GM12878 (cell line): ENCODE results near the gene PRDM16. TPM values are rescaled to one million over a fixed set of nuclear protein-coding genes. Genes with fewer than 3 reads are reported as not detected.

Source experiments
- ATAC-seq: fragments of 200-7000 bp; cut with Tn5 transposase; 3 replicates; pipeline ENCODE4 v1.9.1; 2020; ENCODE audit warnings: mild to moderate bottlenecking, moderate library complexity
- BruUV-seq: library from RNA; stranded (reverse); fragments of 400-500 nt; replicated peaks from 2 replicates; lab custom pipeline; 2021; lab: Mats Ljungman, UMichigan
- CTCF ChIA-PET: fragments of 300-600 bp; sonication (Branson Sonifier 250); formaldehyde crosslinking; extraction: SDS; loops from one replicate; lab custom pipeline; 2021; ENCODE audit warnings: inconsistent platforms; lab: Yijun Ruan, JAX
- POLR2A ChIA-PET: fragments of 350-600 bp; formaldehyde crosslinking; extraction: SDS; loops from one replicate; lab custom pipeline; 2021; ENCODE audit warnings: inconsistent platforms; lab: Charles Lee
- RAD21 ChIA-PET: fragments of 300-600 bp; sonication (Branson Sonifier 250); formaldehyde crosslinking; loops from one replicate; lab custom pipeline; 2023; ENCODE audit warnings: antibody characterized with exemption; ENCODE audit not compliant: unreplicated experiment; lab: Charles Lee
- SMC1A ChIA-PET: fragments of 300-600 bp; sonication (Branson Sonifier 250); formaldehyde crosslinking; loops from one replicate; lab custom pipeline; 2023; ENCODE audit not compliant: unreplicated experiment, uncharacterized antibody; lab: Charles Lee
- DNase-seq: peaks from one replicate; pipeline ENCODE4 v3.0.0-alpha.2; 2011; ENCODE audit warnings: low read depth, low spot score
- FAIRE-seq: peaks from 3 replicates; lab custom pipeline; 2011; peaks lifted over from hg19 to GRCh38; lab: Jason Lieb, UNC
- H2AFZ ChIP-seq: 2 replicates; pipeline ENCODE4 v1.6.0; 2011; ENCODE audit warnings: low read depth, low read length, control low read depth; ENCODE audit not compliant: control insufficient read depth
- H3K27ac ChIP-seq: 2 replicates; pipeline ENCODE4 v1.5.1; 2011; ENCODE audit warnings: control low read depth; ENCODE audit not compliant: control insufficient read depth, insufficient read depth
- H3K27me3 ChIP-seq, 2 experiments: replicated peaks in 1 of 2; 2 replicates each; pipeline versions ENCODE4 v1.6.0 to v1.6.1; 2011; ENCODE audit warnings: low read length in 1 of 2; ENCODE audit not compliant: control insufficient read depth in 2 of 2, insufficient read depth in 2 of 2
- H3K36me3 ChIP-seq, 2 experiments: 2 replicates each; pipeline ENCODE4 v1.5.1; 2011; ENCODE audit warnings: low read length in 1 of 2; ENCODE audit not compliant: control insufficient read depth in 2 of 2, insufficient read depth in 2 of 2
- H3K4me1 ChIP-seq: 2 replicates; pipeline ENCODE4 v1.6.1; 2011; ENCODE audit warnings: mild to moderate bottlenecking, low read length, moderate library complexity, mixed read lengths; ENCODE audit not compliant: control insufficient read depth, insufficient read depth
- H3K4me2 ChIP-seq: 2 replicates; pipeline ENCODE4 v1.6.0; 2011; ENCODE audit warnings: control low read depth; ENCODE audit not compliant: control insufficient read depth, insufficient read depth
- H3K4me3 ChIP-seq: fragments of 200-600 bp; sonication (generic); 2 replicates; pipeline ENCODE4 v1.5.1; 2016
- H3K79me2 ChIP-seq: 2 replicates; pipeline ENCODE4 v1.6.0; 2011; ENCODE audit warnings: low read length; ENCODE audit not compliant: control insufficient read depth, insufficient read depth
- H3K9ac ChIP-seq: 2 replicates; pipeline ENCODE4 v1.8.0; 2011; ENCODE audit warnings: low read length, control low read depth, mixed read lengths; ENCODE audit not compliant: control insufficient read depth, insufficient read depth
- H3K9me3 ChIP-seq: replicated peaks from 3 replicates; pipeline ENCODE4 v1.5.1; 2011; ENCODE audit warnings: mild to moderate bottlenecking, low read length; ENCODE audit not compliant: control insufficient read depth, insufficient read depth
- H4K20me1 ChIP-seq: 2 replicates; pipeline ENCODE4 v1.6.0; 2011; ENCODE audit not compliant: control insufficient read depth, insufficient read depth
- ATF7 ChIP-seq: fragments of 450-650 bp; IDR thresholded peaks from 2 replicates; pipeline ENCODE4 v1.6.1; 2016; ENCODE audit warnings: low read depth, mild to moderate bottlenecking
- CBX5 ChIP-seq: sonication (generic); IDR thresholded peaks from 2 replicates; pipeline ENCODE4 v1.6.1; 2016; ENCODE audit warnings: low read depth, moderate library complexity, mild to moderate bottlenecking, inconsistent platforms
- EGR1 ChIP-seq, 2 experiments: IDR thresholded peaks; 1 replicate in 1 of 2; 2 replicates in 1 of 2; pipeline ENCODE4 v1.6.1; 2011 to 2012; ENCODE audit warnings: low read depth in 2 of 2, low read length in 2 of 2, borderline replicate concordance in 1 of 2, mild to moderate bottlenecking in 1 of 2, moderate library complexity in 1 of 2
- JUNB ChIP-seq: IDR thresholded peaks from 2 replicates; pipeline ENCODE4 v1.6.1; 2016; ENCODE audit warnings: antibody characterized with exemption, mild to moderate bottlenecking
- NRF1 ChIP-seq: conservative IDR thresholded peaks from 2 replicates; pipeline ENCODE4 v1.6.1; 2011; ENCODE audit warnings: mild to moderate bottlenecking, low read depth, low read length, improper control_type of control experiment
- SRF ChIP-seq, 2 experiments: IDR thresholded peaks; 2 replicates each; pipeline ENCODE4 v1.6.1; 2011; ENCODE audit warnings: low read depth in 2 of 2, low read length in 2 of 2, mild to moderate bottlenecking in 1 of 2, moderate library complexity in 1 of 2
- WRNIP1 ChIP-seq: IDR thresholded peaks from 2 replicates; pipeline ENCODE4 v1.6.1; 2011; ENCODE audit warnings: low read depth, low read length, improper control_type of control experiment, borderline replicate concordance
- YY1 ChIP-seq: IDR thresholded peaks from 2 replicates; pipeline ENCODE4 v1.6.1; 2011; ENCODE audit warnings: low read depth, mild to moderate bottlenecking, low read length
- ZNF207 ChIP-seq: fragments of 450-650 bp; IDR thresholded peaks from 2 replicates; pipeline ENCODE4 v1.6.1; 2014; ENCODE audit warnings: antibody characterized with exemption, mild to moderate bottlenecking, borderline replicate concordance
- ZNF622 ChIP-seq: fragments of 450-650 bp; IDR thresholded peaks from 2 replicates; pipeline ENCODE4 v1.6.1; 2017; ENCODE audit warnings: mild to moderate bottlenecking, inconsistent platforms
- WGBS: methylation state at CpG from one replicate; pipeline ENCODE4 v1.1.6; 2016; ENCODE audit warnings: low lambda C conversion rate; ENCODE audit not compliant: insufficient replicate concordance, insufficient coverage; ENCODE audit errors: missing lambda C conversion rate; 5-methylcytosine and 5-hydroxymethylcytosine counted together
- in situ Hi-C: fragments of 300-500 bp; cut with MboI; formaldehyde crosslinking; loops from 9 replicates; pipeline ENCODE4 v1.14.3; 2018; ENCODE audit warnings: mixed read lengths
- intact Hi-C: fragments of 100-400 bp; cut with micrococcal nuclease; formaldehyde crosslinking; loops from one replicate; pipeline ENCODE4 v1.14.2; 2022; ENCODE audit not compliant: unreplicated experiment
- polyA plus RNA-seq, 11 experiments: library from polyadenylated mRNA; depleted of rRNA in 4 of 11; unstranded in 6 of 11; stranded (reverse) in 5 of 11; fragments of >200 nt; fragmentation: Nextera tagmentation in 4 of 11; fragmentation: Illumina TruSeq in 1 of 11; extraction: Ambion mirVana in 4 of 11; extraction: Trizol in 1 of 11; gene quantifications; 1 replicate in 1 of 11; 2 replicates in 10 of 11; pipeline versions ENCODE4 v1.2.1 to v1.2.3, GENCODE V29; 2011 to 2016; ENCODE audit warnings: inconsistent platforms in 2 of 11, missing spikeins in 2 of 11, low read depth in 1 of 11
- total RNA-seq, 4 experiments: library from RNA; depleted of rRNA in 3 of 4; stranded (reverse); fragments of >200 nt in 3 of 4; fragmentation: Illumina TruSeq in 1 of 4; extraction: Trizol in 1 of 4; gene quantifications; 2 replicates each; pipeline versions ENCODE4 v1.2.1 to v1.2.3, GENCODE V29; 2013 to 2021
- TF ChIP-seq, protein P1 (sequence below): fragments of 450-650 bp; conservative IDR thresholded peaks from 2 replicates; pipeline ENCODE4 v1.6.1; 2017; ENCODE audit warnings: mild to moderate bottlenecking, moderate library complexity
- TF ChIP-seq, protein P2 (sequence below): fragments of 450-650 bp; IDR thresholded peaks from 2 replicates; pipeline ENCODE4 v1.6.1; 2017; ENCODE audit warnings: mild to moderate bottlenecking, moderate library complexity

The PRDM16 gene
- total and polyA plus RNA-seq, 10 of the 15 experiments (the other 5 are each of a cell fraction or from before 2014, with no cell fraction given) = 0.03 TPM; not detected in 9

DNA sequence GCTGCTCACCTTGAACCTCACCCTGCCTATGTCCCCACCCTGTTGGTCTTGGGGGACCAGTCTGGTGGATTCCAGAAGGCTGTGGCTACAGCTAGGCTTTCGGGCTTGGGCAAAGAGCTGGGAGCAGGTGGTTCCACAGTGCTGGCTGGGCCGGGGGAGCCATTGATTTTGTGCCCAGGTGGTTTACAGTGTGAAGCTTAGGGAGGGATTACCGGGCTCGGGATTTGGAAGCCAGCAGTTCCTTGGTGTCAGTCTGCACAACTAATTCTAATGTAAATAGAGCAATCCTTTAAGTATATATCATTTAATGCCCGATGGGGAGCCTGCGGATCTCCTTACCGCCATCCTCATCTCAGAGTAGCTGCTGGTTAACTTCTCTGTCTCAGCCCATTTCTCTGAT is 38.2 kb downstream of the PRDM16 start:
- H3K36me3 ChIP-seq = no peaks in the 10 kb centered on the region

DNA sequence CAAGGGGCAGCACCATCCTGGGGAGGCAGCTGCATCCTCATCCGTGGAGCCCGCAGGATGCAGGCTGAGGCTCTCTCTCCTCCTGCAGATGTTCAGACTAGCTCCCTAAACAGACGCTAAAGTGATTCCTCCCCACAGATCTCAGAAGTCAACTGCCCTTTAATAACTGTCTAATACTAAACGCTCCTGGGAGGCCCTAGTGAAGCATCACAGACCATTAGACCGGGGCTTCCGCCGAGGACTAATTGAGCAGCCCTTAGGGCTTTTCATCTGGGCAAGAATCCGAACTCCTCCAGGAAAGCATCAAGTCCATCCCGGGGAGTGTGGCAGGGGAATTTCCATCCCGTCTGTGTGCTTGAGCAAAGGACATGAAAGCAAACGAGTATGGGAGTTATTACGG is 40.4 kb downstream of the PRDM16 start:
- H3K79me2 ChIP-seq = no peaks in the 10 kb centered on the region
- FAIRE-seq (no peak), ATAC-seq (no peak), DNase-seq (no peak)
- no peak overlapping the region for H3K9ac ChIP-seq
- no peaks in the 10 kb centered on the region for H3K36me3 ChIP-seq
- no peaks in the 10 kb centered on the region for H3K27me3 ChIP-seq
- ChIA-PET SMC1A (no interaction called here), RAD21 (no interaction called here), POLR2A (no interaction called here), CTCF (no interaction called here)
- TF ChIP-seq JUNB = no peak
- no peak for TF ChIP-seq CBX5
- TF ChIP-seq NRF1 = no peak
- no peak for TF ChIP-seq ZNF207
- TF ChIP-seq, protein P1, sequence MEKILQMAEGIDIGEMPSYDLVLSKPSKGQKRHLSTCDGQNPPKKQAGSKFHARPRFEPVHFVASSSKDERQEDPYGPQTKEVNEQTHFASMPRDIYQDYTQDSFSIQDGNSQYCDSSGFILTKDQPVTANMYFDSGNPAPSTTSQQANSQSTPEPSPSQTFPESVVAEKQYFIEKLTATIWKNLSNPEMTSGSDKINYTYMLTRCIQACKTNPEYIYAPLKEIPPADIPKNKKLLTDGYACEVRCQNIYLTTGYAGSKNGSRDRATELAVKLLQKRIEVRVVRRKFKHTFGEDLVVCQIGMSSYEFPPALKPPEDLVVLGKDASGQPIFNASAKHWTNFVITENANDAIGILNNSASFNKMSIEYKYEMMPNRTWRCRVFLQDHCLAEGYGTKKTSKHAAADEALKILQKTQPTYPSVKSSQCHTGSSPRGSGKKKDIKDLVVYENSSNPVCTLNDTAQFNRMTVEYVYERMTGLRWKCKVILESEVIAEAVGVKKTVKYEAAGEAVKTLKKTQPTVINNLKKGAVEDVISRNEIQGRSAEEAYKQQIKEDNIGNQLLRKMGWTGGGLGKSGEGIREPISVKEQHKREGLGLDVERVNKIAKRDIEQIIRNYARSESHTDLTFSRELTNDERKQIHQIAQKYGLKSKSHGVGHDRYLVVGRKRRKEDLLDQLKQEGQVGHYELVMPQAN = no peak
- no peak for TF ChIP-seq YY1
- TF ChIP-seq, protein P2, sequence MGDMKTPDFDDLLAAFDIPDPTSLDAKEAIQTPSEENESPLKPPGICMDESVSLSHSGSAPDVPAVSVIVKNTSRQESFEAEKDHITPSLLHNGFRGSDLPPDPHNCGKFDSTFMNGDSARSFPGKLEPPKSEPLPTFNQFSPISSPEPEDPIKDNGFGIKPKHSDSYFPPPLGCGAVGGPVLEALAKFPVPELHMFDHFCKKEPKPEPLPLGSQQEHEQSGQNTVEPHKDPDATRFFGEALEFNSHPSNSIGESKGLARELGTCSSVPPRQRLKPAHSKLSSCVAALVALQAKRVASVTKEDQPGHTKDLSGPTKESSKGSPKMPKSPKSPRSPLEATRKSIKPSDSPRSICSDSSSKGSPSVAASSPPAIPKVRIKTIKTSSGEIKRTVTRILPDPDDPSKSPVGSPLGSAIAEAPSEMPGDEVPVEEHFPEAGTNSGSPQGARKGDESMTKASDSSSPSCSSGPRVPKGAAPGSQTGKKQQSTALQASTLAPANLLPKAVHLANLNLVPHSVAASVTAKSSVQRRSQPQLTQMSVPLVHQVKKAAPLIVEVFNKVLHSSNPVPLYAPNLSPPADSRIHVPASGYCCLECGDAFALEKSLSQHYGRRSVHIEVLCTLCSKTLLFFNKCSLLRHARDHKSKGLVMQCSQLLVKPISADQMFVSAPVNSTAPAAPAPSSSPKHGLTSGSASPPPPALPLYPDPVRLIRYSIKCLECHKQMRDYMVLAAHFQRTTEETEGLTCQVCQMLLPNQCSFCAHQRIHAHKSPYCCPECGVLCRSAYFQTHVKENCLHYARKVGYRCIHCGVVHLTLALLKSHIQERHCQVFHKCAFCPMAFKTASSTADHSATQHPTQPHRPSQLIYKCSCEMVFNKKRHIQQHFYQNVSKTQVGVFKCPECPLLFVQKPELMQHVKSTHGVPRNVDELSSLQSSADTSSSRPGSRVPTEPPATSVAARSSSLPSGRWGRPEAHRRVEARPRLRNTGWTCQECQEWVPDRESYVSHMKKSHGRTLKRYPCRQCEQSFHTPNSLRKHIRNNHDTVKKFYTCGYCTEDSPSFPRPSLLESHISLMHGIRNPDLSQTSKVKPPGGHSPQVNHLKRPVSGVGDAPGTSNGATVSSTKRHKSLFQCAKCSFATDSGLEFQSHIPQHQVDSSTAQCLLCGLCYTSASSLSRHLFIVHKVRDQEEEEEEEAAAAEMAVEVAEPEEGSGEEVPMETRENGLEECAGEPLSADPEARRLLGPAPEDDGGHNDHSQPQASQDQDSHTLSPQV = no peak
- no peak for TF ChIP-seq ATF7
- H4K20me1 ChIP-seq = no peaks in the 10 kb centered on the region
- no peak overlapping the region for H3K27ac ChIP-seq
- BruUV-seq = no TSS peak
- no peak overlapping the region for H3K4me3 ChIP-seq
- WGBS = 30% methylated on average over 12 of the region's 12 CpGs
- intact Hi-C loops = no loop called here
- no peak overlapping the region for H2AFZ ChIP-seq
- no peaks in the 10 kb centered on the region for H3K4me1 ChIP-seq
- in situ Hi-C loops = no loop called here
- no peak overlapping the region for H3K4me2 ChIP-seq
- no peaks in the 10 kb centered on the region; the same call in 2 of the 3 replicates for H3K9me3 ChIP-seq

More for the DNA sequence above, 38.2 kb downstream of the PRDM16 start:
- Histone ChIP-seq H3K27me3 (no peaks in the 10 kb centered on the region), H3K4me2 (no peak overlapping the region), H3K9me3 (no peaks in the 10 kb centered on the region), H2AFZ (no peak overlapping the region), H3K4me1 (no peaks in the 10 kb centered on the region), H3K79me2 (no peaks in the 10 kb centered on the region), H3K27ac (no peak overlapping the region), H3K9ac (no peak overlapping the region), H4K20me1 (no peaks in the 10 kb centered on the region), H3K4me3 (no peak overlapping the region)
- TF ChIP-seq EGR1 (IDR thresholded peaks at IDR 0.05; ENCODE audit: borderline replicate concordance in 1 of 2, low read depth in 2 of 2, low read length in 2 of 2) = no peak
- no peak for TF ChIP-seq WRNIP1
- TF ChIP-seq SRF (IDR thresholded peaks at IDR 0.05; ENCODE audit: low read depth in 2 of 2, low read length in 2 of 2) = no peak
- no peak for TF ChIP-seq ZNF622
- ChIA-PET RAD21 (no interaction called here), POLR2A (no interaction called here), CTCF (no interaction called here), SMC1A (no interaction called here)
- intact Hi-C loops = no loop called here
- ATAC-seq (no peak), DNase-seq (no peak), FAIRE-seq (no peak)
- no TSS peak for BruUV-seq
- WGBS = 20% methylated on average over 7 of the region's 7 CpGs
- in situ Hi-C loops = no loop called here
